Skeletal muscle satellite cell (primary cell): ENCODE data around the gene PALLD.
A peak's percentile ranks its signal among the peaks of the same experiment; 100 is the strongest.

ENCODE experiments used
- H3K27me3 ChIP-seq: 2 replicates; pipeline ENCODE4 v1.7.0; 2013; ENCODE audit warnings: low read length; ENCODE audit not compliant: control insufficient read depth, insufficient read depth
- H3K36me3 ChIP-seq: 2 replicates; pipeline ENCODE4 v1.7.0; 2013; ENCODE audit warnings: mild to moderate bottlenecking, control low read depth, low read length; ENCODE audit not compliant: insufficient read depth
- H3K4me1 ChIP-seq: 2 replicates; pipeline ENCODE4 v1.7.0; 2013; ENCODE audit warnings: low read length; ENCODE audit not compliant: control insufficient read depth, insufficient read depth
- H3K4me2 ChIP-seq: 2 replicates; pipeline ENCODE4 v1.7.0; 2013; ENCODE audit warnings: mild to moderate bottlenecking, low read length
- H3K4me3 ChIP-seq: 2 replicates; pipeline ENCODE4 v1.7.0; 2013; ENCODE audit warnings: low read length
- H3K9ac ChIP-seq: 2 replicates; pipeline ENCODE4 v1.7.0; 2013; ENCODE audit warnings: mild to moderate bottlenecking, low read depth, low read length, moderate library complexity
- H3K9me3 ChIP-seq: replicated peaks from 2 replicates; pipeline ENCODE4 v1.7.0; 2013; ENCODE audit warnings: mild to moderate bottlenecking, control low read depth, low read length

The PALLD gene

GRCh38 chr4:168743601-168744000 is 246.7 kb downstream of the PALLD start:
- no peak overlapping the region for H3K4me3 ChIP-seq
- H3K4me1 ChIP-seq = peaks cover 19% of the 10 kb centered on the region
- no peak overlapping the region for H3K9ac ChIP-seq
- no peaks in the 10 kb centered on the region for H3K9me3 ChIP-seq
- no peaks in the 10 kb centered on the region for H3K27me3 ChIP-seq
- no peak overlapping the region for H3K4me2 ChIP-seq
- H3K36me3 ChIP-seq = peaks cover 14% of the 10 kb centered on the region

- Histone ChIP-seq H3K4me2 (no peak overlapping the region), H3K27me3 (no peaks in the 10 kb centered on the region), H3K4me3 (no peak overlapping the region), H3K36me3 (peaks cover 12% of the 10 kb centered on the region), H3K9ac (no peak overlapping the region), H3K4me1 (peaks cover 19% of the 10 kb centered on the region), H3K9me3 (no peaks in the 10 kb centered on the region)
Measured at GRCh38 chr4:168744021-168744420, 247.2 kb downstream of the PALLD start.

GRCh38 chr4:168748807-168749206 is 252.0 kb downstream of the PALLD start:
- peaks cover 19% of the 10 kb centered on the region for H3K4me1 ChIP-seq
- H3K4me2 ChIP-seq = no peak overlapping the region
- H3K9me3 ChIP-seq = no peaks in the 10 kb centered on the region
- H3K9ac ChIP-seq = no peak overlapping the region
- H3K4me3 ChIP-seq = no peak overlapping the region
- H3K27me3 ChIP-seq = no peaks in the 10 kb centered on the region
- H3K36me3 ChIP-seq = peaks cover 11% of the 10 kb centered on the region

- H3K36me3 ChIP-seq = peaks cover 11% of the 10 kb centered on the region
- H3K4me3 ChIP-seq = no peak overlapping the region
- peaks cover 25% of the 10 kb centered on the region for H3K4me1 ChIP-seq
- no peaks in the 10 kb centered on the region for H3K27me3 ChIP-seq
- H3K9me3 ChIP-seq = no peaks in the 10 kb centered on the region
- H3K9ac ChIP-seq = no peak overlapping the region
- H3K4me2 ChIP-seq = no peak overlapping the region
Measured at GRCh38 chr4:168751263-168752225, 254.7 kb downstream of the PALLD start.

- H3K36me3 ChIP-seq = peaks cover 7% of the 10 kb centered on the region
- H3K9ac ChIP-seq = peak overlapping the region; percentile 8
Measured at GRCh38 chr4:168755598-168756477, 259.0 kb downstream of the PALLD start.

GRCh38 chr4:168757500-168757899 is 260.6 kb downstream of the PALLD start:
- H3K4me2 ChIP-seq = no peak overlapping the region
- H3K36me3 ChIP-seq = peaks cover 7% of the 10 kb centered on the region
- H3K9ac ChIP-seq = peak overlapping the region; percentile 65
- H3K27me3 ChIP-seq = no peaks in the 10 kb centered on the region
- H3K9me3 ChIP-seq = no peaks in the 10 kb centered on the region
- H3K4me3 ChIP-seq = no peak overlapping the region
- H3K4me1 ChIP-seq = peaks cover 41% of the 10 kb centered on the region

More at GRCh38 chr4:168755598-168756477, 259.0 kb downstream of the PALLD start:
- Histone ChIP-seq H3K9me3 (no peaks in the 10 kb centered on the region), H3K4me1 (peaks cover 50% of the 10 kb centered on the region), H3K27me3 (no peaks in the 10 kb centered on the region), H3K4me3 (no peak overlapping the region), H3K4me2 (peak overlapping the region; percentile 23)

GRCh38 chr4:168758351-168758876 is 261.6 kb downstream of the PALLD start:
- Histone ChIP-seq H3K4me1 (peaks cover 41% of the 10 kb centered on the region), H3K9ac (peak overlapping the region; percentile 65)

GRCh38 chr4:168759321-168759720 is 262.5 kb downstream of the PALLD start:
- H3K36me3 ChIP-seq = peaks cover 11% of the 10 kb centered on the region
- no peak overlapping the region for H3K4me3 ChIP-seq
- H3K4me1 ChIP-seq = peaks cover 41% of the 10 kb centered on the region
- no peaks in the 10 kb centered on the region for H3K9me3 ChIP-seq
- no peak overlapping the region for H3K4me2 ChIP-seq
- no peaks in the 10 kb centered on the region for H3K27me3 ChIP-seq
- H3K9ac ChIP-seq = no peak overlapping the region

More at GRCh38 chr4:168758351-168758876, 261.6 kb downstream of the PALLD start:
- no peaks in the 10 kb centered on the region for H3K27me3 ChIP-seq
- H3K36me3 ChIP-seq = peaks cover 8% of the 10 kb centered on the region
- no peaks in the 10 kb centered on the region for H3K9me3 ChIP-seq
- H3K4me2 ChIP-seq = peak overlapping the region; percentile 9
- H3K4me3 ChIP-seq = no peak overlapping the region

- Histone ChIP-seq H3K4me1 (peaks cover 45% of the 10 kb centered on the region), H3K4me2 (no peak overlapping the region), H3K27me3 (no peaks in the 10 kb centered on the region), H3K9me3 (no peaks in the 10 kb centered on the region), H3K9ac (no peak overlapping the region), H3K4me3 (no peak overlapping the region), H3K36me3 (peaks cover 18% of the 10 kb centered on the region)
Measured at GRCh38 chr4:168759959-168760527, 263.2 kb downstream of the PALLD start.

- no peaks in the 10 kb centered on the region for H3K27me3 ChIP-seq
- no peak overlapping the region for H3K9ac ChIP-seq
- H3K4me2 ChIP-seq = no peak overlapping the region
- H3K4me3 ChIP-seq = no peak overlapping the region
- H3K36me3 ChIP-seq = peaks cover 16% of the 10 kb centered on the region
- peaks cover 45% of the 10 kb centered on the region for H3K4me1 ChIP-seq
- no peaks in the 10 kb centered on the region for H3K9me3 ChIP-seq
Measured at GRCh38 chr4:168761066-168761465, 264.2 kb downstream of the PALLD start.

- Histone ChIP-seq H3K9me3 (no peaks in the 10 kb centered on the region), H3K36me3 (peaks cover 28% of the 10 kb centered on the region), H3K4me3 (peak overlapping the region; percentile 14), H3K27me3 (no peaks in the 10 kb centered on the region), H3K4me1 (peaks cover 50% of the 10 kb centered on the region), H3K9ac (peak overlapping the region; percentile 38), H3K4me2 (peak overlapping the region; percentile 6)
Measured at GRCh38 chr4:168765322-168765721, 268.5 kb downstream of the PALLD start.
